ENCODE data around the gene SMC1B.
"Not testable (repeated sequence)": the region's sequence is repeated elsewhere in the genome, so short reads cannot be mapped to it uniquely, and the experiment has no call there.

SMC1B gene

DNA sequence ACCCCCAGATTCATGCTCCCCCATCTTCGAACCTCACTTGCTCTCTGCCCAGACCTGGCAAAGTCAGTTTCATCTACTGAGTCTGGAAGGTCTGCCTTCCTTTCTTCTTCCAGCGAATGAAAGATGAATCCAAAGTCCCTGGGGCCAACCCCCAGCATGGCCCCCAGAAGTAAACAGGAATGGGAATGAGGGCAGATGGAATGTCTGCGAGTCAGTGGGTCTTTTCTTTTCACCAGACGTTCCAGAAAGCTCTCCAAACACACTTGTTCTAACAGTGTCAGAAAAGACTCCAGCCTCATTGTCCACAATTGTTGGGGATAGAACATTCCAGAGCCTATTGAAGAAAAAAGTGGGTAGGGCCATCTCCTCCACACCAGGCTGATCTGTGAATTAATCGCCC, 28.7 kb upstream of the SMC1B start:
- DNase-seq (ENCODE audit: low spot score), result no peak

DNA sequence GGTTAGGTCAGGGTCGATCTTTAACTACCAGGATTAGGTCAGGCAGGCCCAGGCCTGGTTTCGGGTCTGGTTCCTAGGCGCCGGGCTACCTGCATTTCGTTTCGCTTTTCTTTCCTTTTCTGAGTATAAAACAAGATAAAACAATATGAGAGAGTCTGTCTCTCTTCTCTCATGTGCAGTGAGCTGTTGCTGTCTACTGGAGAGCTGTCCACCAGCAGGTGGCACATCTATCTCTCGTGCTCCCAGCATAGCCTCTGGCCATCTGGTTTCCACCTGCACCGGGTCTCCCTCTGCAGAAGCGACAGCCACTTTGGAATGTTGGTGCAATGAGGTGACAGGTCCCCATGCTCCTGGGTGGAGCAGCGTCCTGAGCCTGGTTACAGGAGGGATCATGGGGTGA, 27.7 kb upstream of the SMC1B start:
- peak; percentile 25 for DNase-seq (ENCODE audit: low spot score)

GRCh38 chr22:45440688-45441087, 27.3 kb upstream of the SMC1B start:
- DNase-seq (ENCODE audit: low spot score), result not testable (repeated sequence)

DNA sequence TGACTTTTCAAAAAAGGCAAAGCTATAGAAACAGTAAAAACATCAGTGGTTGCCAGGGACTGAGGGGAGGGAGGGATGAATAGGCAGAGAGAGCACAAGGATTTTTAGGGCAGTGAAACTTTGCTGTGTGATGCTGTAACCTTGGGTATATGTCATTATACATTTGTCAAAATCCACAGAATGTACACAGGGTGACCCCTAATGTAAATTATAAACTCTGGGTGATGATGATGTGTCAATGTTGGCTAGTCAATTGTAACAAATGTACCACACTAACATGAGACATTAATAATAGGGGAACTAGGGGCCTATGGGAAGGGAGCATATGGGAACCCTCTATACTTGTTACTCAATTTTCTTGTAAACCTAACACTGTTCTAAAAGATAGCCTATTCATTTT, 24.9 kb upstream of the SMC1B start:
- no peak for DNase-seq (ENCODE audit: low spot score)

- not testable (repeated sequence) for DNase-seq (ENCODE audit: low spot score)
These were observed 23.6 kb upstream of the SMC1B start for GRCh38 chr22:45436871-45437517.

DNA sequence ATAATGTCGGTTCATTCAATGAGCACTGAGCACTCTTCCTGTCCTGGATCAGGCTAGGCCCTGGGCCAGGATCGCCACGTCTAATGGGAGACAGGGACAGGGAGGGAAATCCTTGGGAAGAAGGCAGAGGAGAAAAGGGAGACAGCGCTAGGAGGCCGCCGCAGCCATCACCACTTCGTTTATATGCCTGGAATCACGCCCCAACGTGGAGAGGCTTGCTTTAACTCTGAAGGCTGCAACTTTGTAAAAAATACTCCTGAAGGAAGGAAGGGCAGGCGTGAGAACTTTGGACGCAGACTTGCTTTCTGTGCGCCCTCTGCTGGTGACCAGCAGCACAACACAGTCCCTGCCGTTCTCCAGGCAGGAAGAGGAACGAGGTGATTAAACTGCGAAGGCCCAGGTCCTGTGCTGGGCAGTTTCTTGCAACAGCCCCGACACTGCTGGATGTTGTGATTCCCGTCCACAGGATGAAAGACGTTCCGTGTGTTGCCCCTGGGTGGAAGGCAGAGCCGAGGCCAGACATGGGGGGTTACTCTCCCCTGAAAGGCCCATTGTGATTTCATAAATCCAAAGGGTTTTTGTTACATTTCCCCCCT, 22.2 kb upstream of the SMC1B start:
- DNase-seq (ENCODE audit: low spot score), result peak; percentile 76

DNA sequence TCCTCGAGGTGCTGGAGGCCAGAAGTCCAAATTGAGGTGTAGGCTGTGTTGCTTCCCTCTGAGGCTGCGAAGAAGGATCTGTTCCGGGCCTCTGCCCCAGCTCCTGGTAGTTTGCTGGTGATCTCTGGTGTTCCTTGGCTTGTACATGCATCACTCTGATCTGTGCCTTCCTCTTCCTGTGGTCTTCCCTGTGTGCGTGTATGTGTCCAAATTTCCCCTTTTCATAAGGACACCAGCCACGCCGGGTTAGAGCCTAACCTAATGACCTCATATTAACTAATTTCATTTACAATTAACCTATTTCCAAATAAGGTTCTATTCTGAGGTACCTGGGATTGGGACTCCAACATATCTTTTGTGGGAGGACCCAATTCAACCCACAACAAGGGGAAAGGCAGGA, 21.6 kb upstream of the SMC1B start:
- peak; percentile 2 for DNase-seq (ENCODE audit: low spot score)

DNA sequence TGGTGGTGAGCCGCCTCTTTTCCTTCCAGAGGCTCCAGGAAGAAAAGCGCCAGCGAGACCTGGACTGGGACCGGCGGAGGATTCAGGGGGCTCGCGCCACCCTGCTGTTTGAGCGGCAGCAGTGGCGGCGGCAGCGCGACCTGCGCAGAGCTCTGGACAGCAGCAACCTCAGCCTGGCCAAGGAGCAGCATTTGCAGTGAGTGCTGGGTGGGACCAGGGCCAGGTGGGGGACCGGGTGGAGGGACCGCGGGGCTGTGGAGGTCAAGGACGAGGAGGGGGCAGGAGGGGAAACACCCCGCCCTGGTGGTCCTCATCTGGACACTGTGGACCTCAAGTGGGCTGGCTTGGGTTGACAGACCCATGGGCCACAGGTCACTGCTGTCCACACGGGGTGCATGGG, 17.5 kb upstream of the SMC1B start:
- no peak for DNase-seq (ENCODE audit: low spot score)

- DNase-seq (ENCODE audit: low spot score), result no peak
These were observed 16.8 kb upstream of the SMC1B start for GRCh38 chr22:45429981-45430775.

DNA sequence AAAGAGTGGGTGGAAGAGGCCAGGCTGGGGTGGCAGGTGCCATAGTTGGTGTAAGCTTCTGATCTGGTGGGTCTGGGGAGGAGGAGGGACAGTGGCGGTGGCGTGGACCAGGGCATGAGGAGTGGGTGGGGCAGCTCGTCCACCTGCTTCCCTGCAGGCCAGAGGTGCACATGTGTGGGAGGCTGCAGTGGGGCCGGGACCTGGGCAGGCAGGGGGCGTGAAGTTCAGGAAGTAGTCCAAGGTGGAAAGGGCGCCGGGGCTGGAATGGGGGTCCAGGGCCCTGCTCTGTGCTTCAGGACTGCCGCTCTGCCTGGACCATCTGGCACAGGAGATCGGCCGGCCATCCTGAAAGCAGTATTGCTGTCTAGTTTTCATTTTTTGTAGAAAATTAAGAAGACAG, 16.0 kb upstream of the SMC1B start:
- no peak for DNase-seq (ENCODE audit: low spot score)

DNA sequence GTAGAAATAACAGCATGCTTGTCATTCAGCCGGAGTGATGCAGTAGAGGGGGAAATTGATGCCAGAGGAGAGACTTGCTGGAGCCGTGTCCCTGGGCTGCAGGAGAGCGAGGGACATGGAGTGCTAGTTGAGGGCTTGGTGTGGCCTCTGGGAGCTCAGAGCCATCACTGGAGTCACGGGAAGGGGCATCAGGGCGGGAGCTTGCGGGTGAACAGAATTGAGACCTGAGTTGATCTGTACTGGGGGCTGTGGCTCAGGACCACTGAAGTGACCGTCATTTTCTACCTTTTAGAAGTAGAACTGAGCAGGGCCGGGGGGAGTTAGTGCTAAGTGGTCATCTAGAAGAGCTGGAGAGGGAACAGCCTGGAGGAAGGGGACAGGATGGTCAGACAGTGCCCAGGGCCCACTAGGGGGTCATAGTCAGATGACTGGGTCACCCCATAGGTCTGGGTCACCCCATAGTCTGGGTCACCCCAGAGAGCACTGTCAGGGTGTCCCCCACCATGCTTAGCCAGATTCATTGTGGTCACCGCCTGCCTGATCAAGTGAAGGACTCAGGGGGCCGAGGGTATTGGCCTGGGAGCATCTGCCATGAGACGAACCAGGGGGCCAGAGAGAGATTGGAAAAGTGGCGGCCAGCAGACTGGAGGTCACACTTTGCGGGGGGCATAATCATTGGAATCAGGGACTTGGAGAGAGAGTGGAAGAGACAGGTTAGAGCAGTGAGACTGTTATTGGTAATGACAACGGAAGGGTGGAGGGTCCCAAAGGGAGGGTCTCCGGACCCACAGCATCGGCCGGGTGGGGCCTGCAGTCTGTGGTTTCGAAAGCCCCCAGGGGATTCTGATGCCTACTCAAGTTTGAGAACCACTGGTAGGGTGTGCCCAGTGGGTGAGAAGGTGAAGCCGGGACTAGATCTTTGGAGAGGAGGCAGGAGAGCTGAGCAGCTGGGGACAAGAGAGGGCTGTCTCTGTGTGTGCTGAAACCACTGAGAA, 15.3 kb upstream of the SMC1B start:
- DNase-seq (ENCODE audit: low spot score), result no peak

GRCh38 chr22:45427114-45427513, 13.7 kb upstream of the SMC1B start:
- no peak for DNase-seq (ENCODE audit: low spot score)

- DNase-seq (ENCODE audit: low spot score), result no peak
These were observed 13.0 kb upstream of the SMC1B start for GRCh38 chr22:45426387-45426786.

- DNase-seq (ENCODE audit: low spot score), result no peak
These were observed 12.3 kb upstream of the SMC1B start for GRCh38 chr22:45425531-45426265.

DNA sequence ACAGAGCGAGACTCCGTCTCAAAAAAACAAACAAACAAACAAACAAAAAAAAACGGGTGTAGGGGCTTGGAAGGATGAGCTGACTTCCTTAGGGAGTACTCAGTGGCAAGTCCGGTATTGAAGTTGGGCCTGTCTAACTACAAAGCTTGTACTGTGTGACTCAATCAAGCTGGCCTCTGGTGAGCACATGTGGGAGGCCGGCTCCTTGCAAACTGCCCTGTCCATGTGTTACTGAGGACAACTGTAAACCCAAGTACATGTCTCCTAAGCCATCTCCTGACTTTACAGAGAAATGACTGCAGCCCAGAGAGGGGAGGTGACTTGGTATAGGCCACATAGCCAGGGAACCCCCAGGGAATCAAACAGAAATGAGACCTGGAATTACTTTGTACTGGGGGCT, 11.7 kb upstream of the SMC1B start:
- DNase-seq (ENCODE audit: low spot score), result no peak

- peak; percentile 12 for DNase-seq (ENCODE audit: low spot score)
These were observed 10.9 kb upstream of the SMC1B start for GRCh38 chr22:45424241-45424731.

GRCh38 chr22:45423524-45423923, 10.1 kb upstream of the SMC1B start:
- no peak for DNase-seq (ENCODE audit: low spot score)

DNA sequence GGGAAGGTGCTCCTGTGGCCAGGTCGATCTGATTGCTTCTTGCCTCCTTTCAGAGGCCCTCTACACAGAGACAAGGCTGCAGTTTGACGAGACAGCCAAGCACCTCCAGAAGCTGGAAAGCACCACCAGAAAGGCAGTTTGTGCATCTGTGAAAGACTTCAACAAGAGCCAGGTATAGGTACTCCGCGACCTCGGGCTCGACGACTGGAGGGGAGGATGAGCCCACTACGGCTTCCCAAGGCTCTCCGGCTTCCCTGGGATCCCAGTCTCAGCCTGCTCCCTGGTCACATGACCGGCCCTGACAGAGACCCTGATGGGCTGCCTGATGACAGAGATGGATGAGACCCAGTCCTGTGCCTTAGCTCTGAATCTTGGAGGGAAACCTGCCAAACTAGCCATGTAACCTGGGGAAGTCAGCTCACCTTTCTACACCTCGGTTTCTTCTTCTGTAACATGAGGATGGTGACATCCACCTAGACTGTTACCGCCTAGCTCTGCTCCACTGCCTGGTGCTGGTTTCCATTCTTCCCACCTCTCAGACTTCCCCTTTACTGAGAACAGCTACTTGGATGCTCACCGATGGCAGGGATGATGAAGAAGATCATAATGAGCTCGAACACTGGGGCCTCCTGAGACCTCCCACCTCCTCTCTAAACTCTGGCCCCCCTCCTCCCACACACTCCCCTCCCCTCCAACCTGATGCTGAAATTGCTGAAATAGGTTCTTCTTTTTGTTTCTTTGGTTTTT, 9.0 kb upstream of the SMC1B start:
- DNase-seq (ENCODE audit: low spot score), result no peak

- peak; percentile 4 for DNase-seq (ENCODE audit: low spot score)
These were observed 8.1 kb upstream of the SMC1B start for GRCh38 chr22:45421349-45422055.

DNA sequence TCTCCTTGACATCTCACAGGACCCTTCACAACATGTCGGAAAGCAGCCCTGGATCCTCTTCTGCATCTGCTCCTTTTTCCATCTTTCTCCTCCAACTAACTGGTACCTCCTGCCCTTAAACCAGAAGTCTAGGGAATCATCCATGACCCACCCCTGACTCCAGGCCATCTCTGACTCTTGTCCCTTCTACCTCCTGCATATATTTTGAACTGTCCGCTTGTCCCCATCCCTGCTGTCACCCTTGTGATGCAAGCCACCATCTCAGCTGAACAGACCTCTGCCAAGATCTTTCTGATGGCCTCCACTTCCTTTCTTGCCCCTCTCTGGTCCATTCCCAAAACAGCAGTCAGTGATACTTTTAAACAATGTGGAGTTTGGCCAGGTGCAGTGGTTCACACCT, 7.1 kb upstream of the SMC1B start:
- DNase-seq (ENCODE audit: low spot score), result no peak
